Neural cell (in vitro differentiated cells): ENCODE data around the gene SORD.
"Not testable (repeated sequence)": the region's sequence is repeated elsewhere in the genome, so short reads cannot be mapped to it uniquely, and the experiment has no call there.

ENCODE experiments used
- EP300 ChIP-seq: fragments of 450-650 bp; conservative IDR thresholded peaks from 2 replicates; pipeline ENCODE4 v1.6.1; 2014; ENCODE audit warnings: antibody characterized with exemption, mild to moderate bottlenecking, moderate library complexity; ENCODE audit not compliant: poor library complexity, severe bottlenecking
- EZH2 ChIP-seq: fragments of 200-600, 300-800 bp; shearing (Covaris generic), sonication (generic); IDR thresholded peaks from 2 replicates; pipeline ENCODE4 v1.6.1; 2014; ENCODE audit warnings: antibody characterized with exemption, low read length, borderline replicate concordance, mild to moderate bottlenecking; ENCODE audit not compliant: insufficient read depth, poor library complexity, severe bottlenecking
- POLR2AphosphoS5 ChIP-seq: IDR thresholded peaks from 2 replicates; pipeline ENCODE4 v1.6.1; 2012
- SMC3 ChIP-seq: fragments of 450-650 bp; conservative IDR thresholded peaks from 2 replicates; pipeline ENCODE4 v1.6.1; 2014; ENCODE audit warnings: antibody characterized with exemption, mild to moderate bottlenecking, moderate library complexity; ENCODE audit not compliant: poor library complexity
- TAF1 ChIP-seq: IDR thresholded peaks from 2 replicates; pipeline ENCODE4 v1.6.1; 2012; ENCODE audit warnings: low read depth
- TF ChIP-seq, protein P1 (sequence below): fragments of 450-650 bp; IDR thresholded peaks from 2 replicates; pipeline ENCODE4 v1.5.1; 2014; ENCODE audit warnings: antibody characterized with exemption, mild to moderate bottlenecking, moderate library complexity; ENCODE audit not compliant: poor library complexity, severe bottlenecking
- TF ChIP-seq, protein P2 (sequence below): IDR thresholded peaks from 2 replicates; pipeline ENCODE4 v1.6.1; 2012; ENCODE audit warnings: borderline replicate concordance

DNA sequence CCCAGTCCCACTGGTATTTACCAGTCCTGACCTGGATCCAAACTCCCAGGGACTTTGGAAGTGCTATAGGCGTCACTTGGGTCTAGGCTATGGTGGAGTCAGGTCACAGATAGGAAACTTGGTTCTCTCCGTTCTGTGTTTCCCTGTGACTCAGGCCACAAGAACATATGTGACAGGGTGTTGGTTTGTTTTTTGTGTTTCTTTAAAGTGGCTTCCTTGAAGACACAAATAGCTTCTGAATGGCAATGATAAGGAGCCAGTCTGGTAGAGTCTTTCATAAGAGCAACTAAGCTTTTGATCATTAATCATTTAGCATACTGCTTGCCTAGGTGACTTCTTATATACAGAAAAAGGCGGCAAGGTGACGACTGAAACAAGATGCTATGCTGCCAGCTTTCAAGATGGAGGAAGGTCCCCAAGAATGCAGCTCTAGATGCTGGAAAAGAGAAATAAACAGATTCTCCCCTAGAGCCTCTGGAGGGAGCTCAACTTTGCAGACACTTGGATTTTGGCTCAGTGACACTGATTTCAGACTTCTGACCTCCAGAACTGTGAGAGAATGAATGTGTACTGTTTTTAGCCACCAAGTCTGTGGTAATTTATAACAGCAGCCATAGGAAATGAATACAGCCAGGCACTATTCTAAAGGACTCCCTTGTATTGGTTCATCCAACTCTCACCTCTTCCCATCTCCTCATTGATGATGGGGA is 36.5 kb upstream of the SORD start:
- TF ChIP-seq EZH2, EP300, TAF1, POLR2AphosphoS5, SMC3: not testable (repeated sequence)
- TF ChIP-seq, protein P1, sequence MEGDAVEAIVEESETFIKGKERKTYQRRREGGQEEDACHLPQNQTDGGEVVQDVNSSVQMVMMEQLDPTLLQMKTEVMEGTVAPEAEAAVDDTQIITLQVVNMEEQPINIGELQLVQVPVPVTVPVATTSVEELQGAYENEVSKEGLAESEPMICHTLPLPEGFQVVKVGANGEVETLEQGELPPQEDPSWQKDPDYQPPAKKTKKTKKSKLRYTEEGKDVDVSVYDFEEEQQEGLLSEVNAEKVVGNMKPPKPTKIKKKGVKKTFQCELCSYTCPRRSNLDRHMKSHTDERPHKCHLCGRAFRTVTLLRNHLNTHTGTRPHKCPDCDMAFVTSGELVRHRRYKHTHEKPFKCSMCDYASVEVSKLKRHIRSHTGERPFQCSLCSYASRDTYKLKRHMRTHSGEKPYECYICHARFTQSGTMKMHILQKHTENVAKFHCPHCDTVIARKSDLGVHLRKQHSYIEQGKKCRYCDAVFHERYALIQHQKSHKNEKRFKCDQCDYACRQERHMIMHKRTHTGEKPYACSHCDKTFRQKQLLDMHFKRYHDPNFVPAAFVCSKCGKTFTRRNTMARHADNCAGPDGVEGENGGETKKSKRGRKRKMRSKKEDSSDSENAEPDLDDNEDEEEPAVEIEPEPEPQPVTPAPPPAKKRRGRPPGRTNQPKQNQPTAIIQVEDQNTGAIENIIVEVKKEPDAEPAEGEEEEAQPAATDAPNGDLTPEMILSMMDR = not testable (repeated sequence)
- TF ChIP-seq, protein P2, sequence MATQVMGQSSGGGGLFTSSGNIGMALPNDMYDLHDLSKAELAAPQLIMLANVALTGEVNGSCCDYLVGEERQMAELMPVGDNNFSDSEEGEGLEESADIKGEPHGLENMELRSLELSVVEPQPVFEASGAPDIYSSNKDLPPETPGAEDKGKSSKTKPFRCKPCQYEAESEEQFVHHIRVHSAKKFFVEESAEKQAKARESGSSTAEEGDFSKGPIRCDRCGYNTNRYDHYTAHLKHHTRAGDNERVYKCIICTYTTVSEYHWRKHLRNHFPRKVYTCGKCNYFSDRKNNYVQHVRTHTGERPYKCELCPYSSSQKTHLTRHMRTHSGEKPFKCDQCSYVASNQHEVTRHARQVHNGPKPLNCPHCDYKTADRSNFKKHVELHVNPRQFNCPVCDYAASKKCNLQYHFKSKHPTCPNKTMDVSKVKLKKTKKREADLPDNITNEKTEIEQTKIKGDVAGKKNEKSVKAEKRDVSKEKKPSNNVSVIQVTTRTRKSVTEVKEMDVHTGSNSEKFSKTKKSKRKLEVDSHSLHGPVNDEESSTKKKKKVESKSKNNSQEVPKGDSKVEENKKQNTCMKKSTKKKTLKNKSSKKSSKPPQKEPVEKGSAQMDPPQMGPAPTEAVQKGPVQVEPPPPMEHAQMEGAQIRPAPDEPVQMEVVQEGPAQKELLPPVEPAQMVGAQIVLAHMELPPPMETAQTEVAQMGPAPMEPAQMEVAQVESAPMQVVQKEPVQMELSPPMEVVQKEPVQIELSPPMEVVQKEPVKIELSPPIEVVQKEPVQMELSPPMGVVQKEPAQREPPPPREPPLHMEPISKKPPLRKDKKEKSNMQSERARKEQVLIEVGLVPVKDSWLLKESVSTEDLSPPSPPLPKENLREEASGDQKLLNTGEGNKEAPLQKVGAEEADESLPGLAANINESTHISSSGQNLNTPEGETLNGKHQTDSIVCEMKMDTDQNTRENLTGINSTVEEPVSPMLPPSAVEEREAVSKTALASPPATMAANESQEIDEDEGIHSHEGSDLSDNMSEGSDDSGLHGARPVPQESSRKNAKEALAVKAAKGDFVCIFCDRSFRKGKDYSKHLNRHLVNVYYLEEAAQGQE = not testable (repeated sequence)
